Middle frontal gyrus (tissue), 1 donor: ENCODE results near the gene THSD4.
"Not testable (repeated sequence)": the region's sequence is repeated elsewhere in the genome, so short reads cannot be mapped to it uniquely, and the experiment has no call there.

ENCODE experiments used
- DNase-seq: peaks from one replicate; pipeline ENCODE4 v3.0.0-alpha.2; 2015; ENCODE audit warnings: low spot score; ENCODE audit errors: extremely low spot score

The THSD4 gene

GRCh38 chr15:71375934-71376333 is 260.7 kb downstream of the THSD4 start:
- DNase-seq, result no peak

- no peak for DNase-seq
Observed at GRCh38 chr15:71379893-71380292, 264.6 kb downstream of the THSD4 start.

GRCh38 chr15:71380345-71380744 is 265.1 kb downstream of the THSD4 start:
- DNase-seq, result no peak

GRCh38 chr15:71384501-71384900 is 269.2 kb downstream of the THSD4 start:
- DNase-seq, result no peak

GRCh38 chr15:71385026-71385425 is 269.8 kb downstream of the THSD4 start:
- no peak for DNase-seq

GRCh38 chr15:71385457-71385856 is 270.2 kb downstream of the THSD4 start:
- no peak for DNase-seq

- DNase-seq, result no peak
Observed at GRCh38 chr15:71386005-71386404, 270.7 kb downstream of the THSD4 start.

- DNase-seq, result no peak
Observed at GRCh38 chr15:71386448-71387236, 271.4 kb downstream of the THSD4 start.

- DNase-seq, result no peak
Observed at GRCh38 chr15:71387810-71388209, 272.5 kb downstream of the THSD4 start.

- DNase-seq, result no peak
Observed at GRCh38 chr15:71390096-71390495, 274.8 kb downstream of the THSD4 start.

GRCh38 chr15:71391421-71392088 is 276.3 kb downstream of the THSD4 start:
- DNase-seq, result no peak

- DNase-seq, result no peak
Observed at GRCh38 chr15:71392861-71393283, 277.6 kb downstream of the THSD4 start.

GRCh38 chr15:71393383-71393782 is 278.1 kb downstream of the THSD4 start:
- no peak for DNase-seq

- DNase-seq, result no peak
Observed at GRCh38 chr15:71396536-71397125, 281.4 kb downstream of the THSD4 start.

GRCh38 chr15:71397377-71397776 is 282.1 kb downstream of the THSD4 start:
- no peak for DNase-seq

GRCh38 chr15:71400294-71400693 is 285.0 kb downstream of the THSD4 start:
- DNase-seq, result no peak

- DNase-seq, result not testable (repeated sequence)
Observed at GRCh38 chr15:71401728-71402127, 286.5 kb downstream of the THSD4 start.

GRCh38 chr15:71409541-71409940 is 294.3 kb downstream of the THSD4 start:
- DNase-seq, result no peak

GRCh38 chr15:71410347-71410746 is 295.1 kb downstream of the THSD4 start:
- no peak for DNase-seq

- DNase-seq, result no peak
Observed at GRCh38 chr15:71411538-71412482, 296.5 kb downstream of the THSD4 start.

- no peak for DNase-seq
Observed at GRCh38 chr15:71413419-71413818, 298.1 kb downstream of the THSD4 start.
